Measurements from ENCODE around the gene HMCN1.

DNA sequence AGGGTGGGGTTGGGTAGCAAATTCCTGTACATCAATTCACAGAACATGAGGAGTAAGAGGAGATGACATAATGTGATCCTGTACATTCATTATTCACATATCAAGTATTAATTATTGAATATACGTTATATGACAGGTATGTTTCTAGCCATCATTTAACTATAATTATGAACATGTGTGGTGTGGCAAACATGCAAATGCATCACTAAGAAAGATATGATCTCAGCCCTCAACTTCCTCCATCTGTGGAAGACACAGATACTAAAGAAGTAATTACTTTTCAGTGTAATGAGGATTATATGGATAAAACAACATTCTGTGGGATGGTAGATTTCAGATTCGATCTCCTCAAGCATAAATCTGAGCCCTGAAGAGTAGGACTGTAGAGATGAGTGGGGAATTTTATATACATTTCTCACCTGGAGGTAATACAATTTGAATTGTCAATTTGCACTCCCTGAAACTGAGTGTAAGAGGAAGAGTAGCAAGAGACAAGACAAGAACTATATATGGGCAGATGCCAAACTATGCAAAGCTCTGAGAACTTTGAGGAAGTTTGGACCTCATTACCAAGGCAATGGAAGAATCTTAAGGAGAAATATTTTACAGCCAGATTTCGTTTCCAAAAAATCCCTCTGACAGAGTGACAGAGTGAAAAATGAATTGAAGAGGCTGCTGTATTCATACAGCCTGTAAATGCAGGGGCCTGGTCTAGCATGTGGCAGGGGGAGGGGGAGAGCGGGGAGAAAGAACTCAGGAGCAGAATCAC is 365.3 kb downstream of the HMCN1 start:
- TF ChIP-seq, protein P1, sequence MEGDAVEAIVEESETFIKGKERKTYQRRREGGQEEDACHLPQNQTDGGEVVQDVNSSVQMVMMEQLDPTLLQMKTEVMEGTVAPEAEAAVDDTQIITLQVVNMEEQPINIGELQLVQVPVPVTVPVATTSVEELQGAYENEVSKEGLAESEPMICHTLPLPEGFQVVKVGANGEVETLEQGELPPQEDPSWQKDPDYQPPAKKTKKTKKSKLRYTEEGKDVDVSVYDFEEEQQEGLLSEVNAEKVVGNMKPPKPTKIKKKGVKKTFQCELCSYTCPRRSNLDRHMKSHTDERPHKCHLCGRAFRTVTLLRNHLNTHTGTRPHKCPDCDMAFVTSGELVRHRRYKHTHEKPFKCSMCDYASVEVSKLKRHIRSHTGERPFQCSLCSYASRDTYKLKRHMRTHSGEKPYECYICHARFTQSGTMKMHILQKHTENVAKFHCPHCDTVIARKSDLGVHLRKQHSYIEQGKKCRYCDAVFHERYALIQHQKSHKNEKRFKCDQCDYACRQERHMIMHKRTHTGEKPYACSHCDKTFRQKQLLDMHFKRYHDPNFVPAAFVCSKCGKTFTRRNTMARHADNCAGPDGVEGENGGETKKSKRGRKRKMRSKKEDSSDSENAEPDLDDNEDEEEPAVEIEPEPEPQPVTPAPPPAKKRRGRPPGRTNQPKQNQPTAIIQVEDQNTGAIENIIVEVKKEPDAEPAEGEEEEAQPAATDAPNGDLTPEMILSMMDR (IDR thresholded peaks at IDR 0.05): no peak
- no peak for TF ChIP-seq ZFX (IDR thresholded peaks at IDR 0.05; ENCODE audit: borderline replicate concordance)

All from 22Rv1 (cell line).